Measurements from ENCODE around the gene SPSB1.
A peak's percentile ranks its signal among the peaks of the same experiment; 100 is the strongest.

The SPSB1 gene

GRCh38 chr1:9346566-9346965, 53.9 kb downstream of the SPSB1 start:
- no peak for DNase-seq

DNA sequence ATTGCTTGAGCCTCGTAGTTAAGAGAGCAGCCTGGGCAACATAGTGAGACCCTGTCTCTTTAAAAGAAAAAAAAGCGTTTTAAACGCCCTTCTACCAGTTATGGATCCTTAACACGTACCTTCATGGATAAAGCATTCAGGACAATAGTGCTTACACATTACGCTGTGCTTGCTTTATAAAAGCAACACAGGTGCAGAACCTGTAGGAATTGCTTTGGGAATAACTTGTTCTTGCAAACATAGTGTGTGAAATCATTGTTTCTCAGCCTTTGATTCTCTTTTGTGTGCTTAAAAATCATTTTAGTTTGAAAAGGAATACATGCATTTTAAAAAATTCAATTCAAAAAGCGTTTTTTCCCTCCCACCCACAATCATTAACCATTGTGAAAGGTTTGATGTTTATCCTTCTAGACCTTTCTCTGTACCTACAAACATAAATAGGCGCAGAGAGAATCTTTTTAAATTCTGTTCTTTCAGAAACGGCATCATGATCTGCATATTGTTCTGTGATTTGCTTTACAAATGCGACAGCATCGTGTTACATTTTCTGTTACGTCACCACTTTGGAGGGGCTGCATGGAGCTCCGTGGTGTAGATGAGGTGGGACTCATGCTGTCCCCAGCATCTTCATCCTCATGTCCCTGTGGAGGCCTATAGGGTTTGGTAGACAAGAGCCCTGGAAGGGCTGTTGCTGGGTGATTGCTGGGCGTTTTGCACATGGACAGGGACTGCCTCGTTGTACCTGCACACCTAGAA, 54.6 kb downstream of the SPSB1 start:
- DNase-seq: no peak

DNA sequence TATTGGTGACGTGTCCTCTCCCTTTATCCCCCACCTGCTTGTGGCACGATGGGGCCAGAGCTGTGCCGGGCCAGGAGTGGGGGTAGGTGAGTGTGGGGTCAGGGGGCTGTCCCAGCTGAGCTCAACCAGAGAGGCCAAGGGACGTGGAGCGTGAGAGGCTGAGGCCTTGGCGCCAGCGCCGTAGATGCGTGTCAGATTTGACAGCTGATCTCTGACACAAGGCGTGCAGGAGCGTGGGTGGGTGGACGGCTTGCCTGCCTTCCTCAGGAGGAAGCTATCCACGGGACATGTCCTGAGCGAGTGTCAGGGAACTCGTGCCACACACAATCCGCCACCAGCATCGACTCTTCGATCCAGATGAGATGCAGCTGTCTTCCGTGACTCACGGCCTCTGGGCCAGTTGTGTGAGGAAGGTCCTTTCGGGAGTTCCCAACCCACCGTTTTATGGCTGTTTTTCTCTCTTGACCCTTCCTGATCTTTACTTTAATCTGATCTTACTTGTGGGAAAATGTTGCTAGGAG, 56.7 kb downstream of the SPSB1 start:
- DNase-seq: no peak

DNA sequence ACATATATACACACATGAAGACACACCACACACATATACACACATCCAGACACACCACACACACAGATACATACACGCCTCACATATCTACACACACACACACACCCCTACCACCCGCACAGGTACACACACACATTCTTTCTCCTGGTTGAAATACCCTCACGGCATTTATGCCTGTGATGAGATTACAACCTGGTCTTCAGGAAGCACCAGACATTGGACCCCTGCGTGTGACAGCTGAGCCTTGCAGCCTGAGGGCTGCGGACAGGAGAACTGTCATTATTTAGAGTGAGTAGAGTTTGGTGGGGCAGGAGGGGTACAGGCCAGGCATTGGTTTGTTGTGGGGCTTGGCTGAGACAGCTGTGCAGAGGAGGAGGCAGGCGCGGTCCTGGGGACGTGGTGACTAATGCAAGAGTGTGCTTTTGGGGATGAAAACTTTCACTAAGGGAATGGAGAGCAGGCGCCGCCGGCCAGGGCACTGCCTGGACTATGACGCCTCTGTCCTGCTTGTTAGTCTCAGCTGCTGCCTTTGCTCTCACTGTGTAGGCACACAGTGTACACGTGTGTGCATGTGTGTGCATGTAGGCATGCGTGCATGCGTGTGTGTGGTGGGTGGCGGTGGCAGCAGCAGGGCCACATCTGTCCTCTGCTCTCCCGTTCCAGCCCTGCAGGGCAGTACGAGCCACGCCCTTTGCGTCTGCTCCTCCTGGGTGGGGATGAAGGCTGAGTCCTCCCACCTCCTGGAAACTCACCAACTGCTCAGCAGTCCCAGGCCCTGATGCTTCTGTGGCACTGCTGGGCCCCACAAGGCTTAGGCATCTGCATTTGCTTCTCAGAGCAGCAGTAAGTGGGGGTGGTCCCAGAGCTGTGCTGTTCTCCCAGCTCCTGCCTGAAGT, 57.6 kb downstream of the SPSB1 start:
- DNase-seq: no peak

GRCh38 chr1:9350960-9351359, 58.3 kb downstream of the SPSB1 start:
- DNase-seq: no peak

GRCh38 chr1:9351654-9352271, 59.1 kb downstream of the SPSB1 start:
- no peak for DNase-seq

DNA sequence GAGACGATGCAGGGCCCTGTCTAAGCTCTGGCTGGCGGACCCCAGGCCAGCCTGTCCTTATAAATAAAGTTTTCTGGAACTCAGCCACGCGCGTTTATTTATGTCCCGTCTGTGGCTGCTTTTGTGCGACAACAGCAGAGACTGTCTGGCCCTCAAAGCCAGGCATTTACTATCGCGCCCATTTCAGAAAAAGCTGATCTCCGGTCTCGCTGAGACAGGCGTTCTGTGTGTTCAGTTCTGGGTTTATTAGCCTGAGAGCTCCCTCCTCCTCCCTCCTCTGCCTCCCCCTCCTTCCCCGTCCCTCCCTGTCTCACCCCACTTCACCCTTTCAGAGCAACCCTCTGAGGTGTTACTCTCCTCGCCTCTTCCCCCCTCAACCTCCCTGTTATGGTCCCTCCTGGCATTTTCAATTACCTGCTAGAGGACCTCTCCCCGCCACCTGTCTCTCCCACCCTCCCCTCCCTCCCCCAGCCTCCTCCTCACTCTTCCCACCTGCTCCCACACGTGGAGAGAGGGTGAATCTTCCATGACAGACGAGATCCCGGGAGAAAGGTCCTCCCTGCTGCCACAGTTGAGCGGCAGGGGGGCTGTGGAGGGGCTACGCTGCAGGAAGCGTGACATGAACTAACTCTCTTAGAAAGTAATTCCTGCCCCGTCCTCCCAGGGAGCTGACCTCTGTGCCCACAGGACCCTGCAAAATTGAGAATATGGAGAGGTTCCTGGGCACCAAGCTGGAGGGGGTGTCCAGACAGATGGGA, 59.9 kb downstream of the SPSB1 start:
- DNase-seq: no peak

- DNase-seq: no peak
Observed at GRCh38 chr1:9355503-9355902, 62.8 kb downstream of the SPSB1 start.

GRCh38 chr1:9356021-9356420, 63.3 kb downstream of the SPSB1 start:
- no peak for DNase-seq

DNA sequence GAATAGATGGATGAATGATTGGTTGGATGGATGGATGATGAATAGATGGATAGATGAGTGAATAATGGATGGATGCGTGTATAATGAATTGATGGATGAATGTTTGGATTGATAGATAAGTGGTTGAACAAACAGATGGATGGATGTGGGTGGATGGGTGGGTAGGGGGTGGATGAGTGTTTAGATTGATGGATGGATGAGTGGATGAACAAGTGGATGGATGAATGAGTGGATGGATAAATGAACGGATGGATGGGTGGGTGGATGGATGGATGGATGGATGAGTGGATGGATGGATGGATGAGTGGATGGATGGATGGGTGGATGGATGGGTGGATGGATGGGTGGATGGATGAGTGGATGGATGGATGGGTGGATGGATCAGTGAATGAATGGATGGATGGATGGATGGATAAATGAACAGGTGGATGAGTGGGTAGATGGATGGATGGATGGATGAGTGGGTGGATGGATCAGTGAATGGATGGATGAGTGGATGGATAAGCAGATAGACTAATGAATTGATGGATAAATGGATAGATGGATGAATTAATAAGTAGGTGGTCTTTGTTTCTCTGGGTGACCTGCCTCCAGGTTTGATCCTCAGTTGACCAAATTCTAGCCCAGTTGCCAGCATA, 64.3 kb downstream of the SPSB1 start:
- no peak for DNase-seq

DNA sequence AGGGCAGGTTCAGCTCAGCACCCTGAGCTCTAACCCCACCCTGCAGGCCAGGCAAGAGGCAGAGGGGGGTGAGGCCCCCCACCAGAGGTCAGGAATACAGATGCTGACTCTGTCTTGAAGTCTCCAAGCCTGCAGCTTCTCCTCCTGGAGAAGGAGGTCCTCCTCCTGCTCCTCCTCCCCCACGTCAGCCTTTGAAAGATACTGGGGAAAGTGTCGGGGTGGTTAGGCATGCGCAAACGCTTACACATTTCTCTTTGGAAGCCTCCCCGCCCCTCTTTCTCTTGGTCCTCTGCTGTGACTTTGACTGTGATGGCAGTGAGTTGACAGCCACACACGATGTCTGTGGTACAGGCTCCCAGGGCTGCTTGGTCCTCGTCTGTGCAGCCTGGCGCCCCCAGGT, 65.3 kb downstream of the SPSB1 start:
- no peak for DNase-seq

DNA sequence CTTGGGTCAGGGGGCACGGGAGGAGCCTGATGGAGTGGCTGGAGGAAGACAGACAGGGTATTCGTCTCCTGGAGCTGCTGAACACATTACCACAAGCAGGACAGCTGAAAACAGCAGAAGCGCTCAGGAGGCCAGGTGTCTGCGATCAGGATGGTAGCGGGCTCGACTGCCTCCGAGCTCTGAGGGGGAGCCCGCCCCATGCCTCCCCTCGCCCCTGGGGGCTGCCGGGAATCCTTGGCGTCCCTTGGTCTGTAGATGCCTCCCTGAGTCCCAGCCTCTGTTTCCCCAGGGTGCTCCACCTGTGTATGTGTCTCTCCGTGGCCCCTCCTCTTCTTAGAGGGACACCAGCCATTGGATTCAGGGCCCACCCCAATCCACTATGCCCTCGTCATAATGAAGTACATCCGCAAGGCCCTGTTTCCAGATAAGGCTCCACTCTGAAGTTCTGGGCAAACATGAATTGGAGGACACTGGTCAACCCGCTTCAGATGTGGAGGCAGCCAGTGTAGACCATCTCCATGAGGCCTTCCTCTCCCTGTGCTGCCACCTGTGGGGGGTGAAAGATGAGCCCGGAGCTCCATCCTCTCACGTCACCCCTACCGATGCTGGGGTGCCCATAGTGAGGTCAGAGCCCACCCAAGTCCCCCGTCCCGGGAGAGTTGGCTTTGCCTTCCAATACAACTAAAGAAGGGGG, 67.8 kb downstream of the SPSB1 start:
- no peak for DNase-seq

GRCh38 chr1:9361630-9362260, 69.1 kb downstream of the SPSB1 start:
- no peak for DNase-seq

GRCh38 chr1:9362488-9362887, 69.8 kb downstream of the SPSB1 start:
- peak; percentile 43 for DNase-seq

DNA sequence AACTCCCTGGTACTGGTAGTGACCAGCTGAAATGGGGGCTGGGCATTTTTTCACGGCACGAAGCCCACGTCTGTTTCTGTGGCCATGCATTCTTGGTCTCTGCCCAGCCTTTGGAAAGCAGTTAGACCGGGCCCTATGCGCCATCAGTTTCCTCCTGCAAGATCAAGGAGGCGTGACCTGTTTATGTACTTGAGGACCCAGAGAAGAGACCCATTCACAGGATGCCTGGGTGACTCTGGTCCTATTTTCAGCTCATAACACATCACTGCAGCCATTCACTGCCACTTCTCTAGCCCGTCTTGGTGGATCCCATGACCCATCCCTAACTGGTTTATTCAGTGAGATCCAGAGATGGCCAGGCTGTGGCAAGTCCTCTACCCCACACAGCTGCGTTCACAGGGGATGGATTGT, 70.4 kb downstream of the SPSB1 start:
- DNase-seq: no peak

- DNase-seq: no peak
Observed at GRCh38 chr1:9366298-9366697, 73.6 kb downstream of the SPSB1 start.

- DNase-seq: no peak
Observed at GRCh38 chr1:9366943-9367780, 74.5 kb downstream of the SPSB1 start.

GRCh38 chr1:9367806-9368205, 75.1 kb downstream of the SPSB1 start:
- no peak for DNase-seq

DNA sequence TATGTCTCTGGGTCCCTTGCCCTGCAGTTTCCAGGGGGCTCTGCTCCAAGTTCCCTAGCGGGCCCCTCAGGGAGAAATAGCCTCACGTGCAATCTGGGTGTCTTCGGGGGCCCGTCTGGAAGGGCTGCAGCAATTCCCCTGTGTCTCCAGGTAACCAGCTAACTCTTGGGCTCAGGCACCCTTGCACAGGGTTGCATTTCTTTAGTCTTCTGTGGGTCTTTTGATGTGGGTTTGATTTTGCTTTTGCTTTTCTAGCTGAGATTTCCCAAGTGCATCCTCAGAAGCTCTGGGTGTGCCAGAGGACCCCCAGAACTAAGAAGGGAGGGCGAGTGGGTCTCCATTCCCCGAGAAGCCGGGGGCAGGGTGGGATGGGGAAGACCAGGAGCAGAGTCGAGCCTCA, 75.7 kb downstream of the SPSB1 start:
- no peak for DNase-seq

Data from inflammatory macrophage treated with lipopolysaccharide for 4 hours (primary cell).